ENCODE results near the gene RBM39. TPM values are rescaled to one million over a fixed set of nuclear protein-coding genes. Genes with fewer than 3 reads are reported as not detected.

Gene RBM39
- total RNA-seq, 4 donors from 2014 or later, result 320 to 423 (median 379) TPM

GRCh38 chr20:35739294-35740163, 2.5 kb downstream of the RBM39 start:
- TF ChIP-seq CTCF (IDR thresholded peaks at IDR 0.05; ENCODE audit: low read depth), result no peak

GRCh38 chr20:35738410-35739179, 3.5 kb downstream of the RBM39 start:
- no peak for TF ChIP-seq CTCF (IDR thresholded peaks at IDR 0.05; ENCODE audit: low read depth)

GRCh38 chr20:35737865-35738333, 4.2 kb downstream of the RBM39 start:
- no peak for TF ChIP-seq CTCF (IDR thresholded peaks at IDR 0.05; ENCODE audit: low read depth)

GRCh38 chr20:35735826-35736470, 6.1 kb downstream of the RBM39 start:
- no peak for TF ChIP-seq CTCF (IDR thresholded peaks at IDR 0.05; ENCODE audit: low read depth)

- no peak for TF ChIP-seq CTCF (IDR thresholded peaks at IDR 0.05; ENCODE audit: low read depth)
Measured at GRCh38 chr20:35734777-35735649, 7.0 kb downstream of the RBM39 start.

GRCh38 chr20:35734374-35734773, 7.7 kb downstream of the RBM39 start:
- TF ChIP-seq CTCF (IDR thresholded peaks at IDR 0.05; ENCODE audit: low read depth), result no peak
